GM12878 (cell line): ENCODE results near the gene ATF7. TPM values are rescaled to one million over a fixed set of nuclear protein-coding genes. Genes with fewer than 3 reads are reported as not detected.

Source experiments
- ATAC-seq: fragments of 200-7000 bp; cut with Tn5 transposase; 3 replicates; pipeline ENCODE4 v1.9.1; 2020; ENCODE audit warnings: mild to moderate bottlenecking, moderate library complexity
- BruUV-seq: library from RNA; stranded (reverse); fragments of 400-500 nt; replicated peaks from 2 replicates; lab custom pipeline; 2021; lab: Mats Ljungman, UMichigan
- CTCF ChIA-PET: fragments of 300-600 bp; sonication (Branson Sonifier 250); formaldehyde crosslinking; extraction: SDS; loops from one replicate; lab custom pipeline; 2021; ENCODE audit warnings: inconsistent platforms; lab: Yijun Ruan, JAX
- POLR2A ChIA-PET: fragments of 350-600 bp; formaldehyde crosslinking; extraction: SDS; loops from one replicate; lab custom pipeline; 2021; ENCODE audit warnings: inconsistent platforms; lab: Charles Lee
- RAD21 ChIA-PET: fragments of 300-600 bp; sonication (Branson Sonifier 250); formaldehyde crosslinking; loops from one replicate; lab custom pipeline; 2023; ENCODE audit warnings: antibody characterized with exemption; ENCODE audit not compliant: unreplicated experiment; lab: Charles Lee
- SMC1A ChIA-PET: fragments of 300-600 bp; sonication (Branson Sonifier 250); formaldehyde crosslinking; loops from one replicate; lab custom pipeline; 2023; ENCODE audit not compliant: unreplicated experiment, uncharacterized antibody; lab: Charles Lee
- DNase-seq: peaks from one replicate; pipeline ENCODE4 v3.0.0-alpha.2; 2011; ENCODE audit warnings: low read depth, low spot score
- FAIRE-seq: peaks from 3 replicates; lab custom pipeline; 2011; peaks lifted over from hg19 to GRCh38; lab: Jason Lieb, UNC
- H2AFZ ChIP-seq: 2 replicates; pipeline ENCODE4 v1.6.0; 2011; ENCODE audit warnings: low read depth, low read length, control low read depth; ENCODE audit not compliant: control insufficient read depth
- H3K27ac ChIP-seq: 2 replicates; pipeline ENCODE4 v1.5.1; 2011; ENCODE audit warnings: control low read depth; ENCODE audit not compliant: control insufficient read depth, insufficient read depth
- H3K27me3 ChIP-seq, 2 experiments: replicated peaks in 1 of 2; 2 replicates each; pipeline versions ENCODE4 v1.6.0 to v1.6.1; 2011; ENCODE audit warnings: low read length in 1 of 2; ENCODE audit not compliant: control insufficient read depth in 2 of 2, insufficient read depth in 2 of 2
- H3K36me3 ChIP-seq, 2 experiments: 2 replicates each; pipeline ENCODE4 v1.5.1; 2011; ENCODE audit warnings: low read length in 1 of 2; ENCODE audit not compliant: control insufficient read depth in 2 of 2, insufficient read depth in 2 of 2
- H3K4me1 ChIP-seq: 2 replicates; pipeline ENCODE4 v1.6.1; 2011; ENCODE audit warnings: mild to moderate bottlenecking, low read length, moderate library complexity, mixed read lengths; ENCODE audit not compliant: control insufficient read depth, insufficient read depth
- H3K4me2 ChIP-seq: 2 replicates; pipeline ENCODE4 v1.6.0; 2011; ENCODE audit warnings: control low read depth; ENCODE audit not compliant: control insufficient read depth, insufficient read depth
- H3K4me3 ChIP-seq: fragments of 200-600 bp; sonication (generic); 2 replicates; pipeline ENCODE4 v1.5.1; 2016
- H3K79me2 ChIP-seq: 2 replicates; pipeline ENCODE4 v1.6.0; 2011; ENCODE audit warnings: low read length; ENCODE audit not compliant: control insufficient read depth, insufficient read depth
- H3K9ac ChIP-seq: 2 replicates; pipeline ENCODE4 v1.8.0; 2011; ENCODE audit warnings: low read length, control low read depth, mixed read lengths; ENCODE audit not compliant: control insufficient read depth, insufficient read depth
- H3K9me3 ChIP-seq: replicated peaks from 3 replicates; pipeline ENCODE4 v1.5.1; 2011; ENCODE audit warnings: mild to moderate bottlenecking, low read length; ENCODE audit not compliant: control insufficient read depth, insufficient read depth
- H4K20me1 ChIP-seq: 2 replicates; pipeline ENCODE4 v1.6.0; 2011; ENCODE audit not compliant: control insufficient read depth, insufficient read depth
- EED ChIP-seq: sonication (generic); IDR thresholded peaks from 2 replicates; pipeline ENCODE4 v1.6.1; 2016; ENCODE audit warnings: antibody characterized with exemption, low read depth
- EP300 ChIP-seq, 2 experiments: fragments of 150-350 bp in 1 of 2; IDR thresholded peaks; 2 replicates each; pipeline ENCODE4 v1.6.1; 2011 to 2012; ENCODE audit warnings: low read depth in 2 of 2, low read length in 2 of 2, borderline replicate concordance in 1 of 2, improper control_type of control experiment in 1 of 2, inconsistent platforms in 1 of 2; ENCODE audit not compliant: control insufficient read depth in 1 of 2
- IRF4 ChIP-seq: IDR thresholded peaks from 2 replicates; pipeline ENCODE4 v1.6.1; 2011; ENCODE audit warnings: low read depth, low read length
- JUNB ChIP-seq: IDR thresholded peaks from 2 replicates; pipeline ENCODE4 v1.6.1; 2016; ENCODE audit warnings: antibody characterized with exemption, mild to moderate bottlenecking
- NRF1 ChIP-seq: conservative IDR thresholded peaks from 2 replicates; pipeline ENCODE4 v1.6.1; 2011; ENCODE audit warnings: mild to moderate bottlenecking, low read depth, low read length, improper control_type of control experiment
- SUPT20H ChIP-seq: IDR thresholded peaks from 2 replicates; pipeline ENCODE4 v1.6.1; 2011; ENCODE audit warnings: low read depth, mild to moderate bottlenecking, low read length, moderate library complexity, borderline replicate concordance; ENCODE audit not compliant: control insufficient read depth
- TCF7 ChIP-seq: IDR thresholded peaks from 2 replicates; pipeline ENCODE4 v1.6.1; 2014; ENCODE audit warnings: antibody characterized with exemption, borderline replicate concordance
- WRNIP1 ChIP-seq: IDR thresholded peaks from 2 replicates; pipeline ENCODE4 v1.6.1; 2011; ENCODE audit warnings: low read depth, low read length, improper control_type of control experiment, borderline replicate concordance
- ZNF24 ChIP-seq: fragments of 450-650 bp; IDR thresholded peaks from 2 replicates; pipeline ENCODE4 v1.6.1; 2017; ENCODE audit warnings: antibody characterized with exemption, mild to moderate bottlenecking
- WGBS: methylation state at CpG from one replicate; pipeline ENCODE4 v1.1.6; 2016; ENCODE audit warnings: low lambda C conversion rate; ENCODE audit not compliant: insufficient replicate concordance, insufficient coverage; ENCODE audit errors: missing lambda C conversion rate; 5-methylcytosine and 5-hydroxymethylcytosine counted together
- in situ Hi-C: fragments of 300-500 bp; cut with MboI; formaldehyde crosslinking; loops from 9 replicates; pipeline ENCODE4 v1.14.3; 2018; ENCODE audit warnings: mixed read lengths
- intact Hi-C: fragments of 100-400 bp; cut with micrococcal nuclease; formaldehyde crosslinking; loops from one replicate; pipeline ENCODE4 v1.14.2; 2022; ENCODE audit not compliant: unreplicated experiment
- polyA plus RNA-seq, 11 experiments: library from polyadenylated mRNA; depleted of rRNA in 4 of 11; unstranded in 6 of 11; stranded (reverse) in 5 of 11; fragments of >200 nt; fragmentation: Nextera tagmentation in 4 of 11; fragmentation: Illumina TruSeq in 1 of 11; extraction: Ambion mirVana in 4 of 11; extraction: Trizol in 1 of 11; gene quantifications; 1 replicate in 1 of 11; 2 replicates in 10 of 11; pipeline versions ENCODE4 v1.2.1 to v1.2.3, GENCODE V29; 2011 to 2016; ENCODE audit warnings: inconsistent platforms in 2 of 11, missing spikeins in 2 of 11, low read depth in 1 of 11
- total RNA-seq, 4 experiments: library from RNA; depleted of rRNA in 3 of 4; stranded (reverse); fragments of >200 nt in 3 of 4; fragmentation: Illumina TruSeq in 1 of 4; extraction: Trizol in 1 of 4; gene quantifications; 2 replicates each; pipeline versions ENCODE4 v1.2.1 to v1.2.3, GENCODE V29; 2013 to 2021
- TF ChIP-seq, protein P1 (sequence below): fragments of 450-650 bp; IDR thresholded peaks from 2 replicates; pipeline ENCODE4 v1.6.1; 2017; ENCODE audit warnings: antibody characterized with exemption, mild to moderate bottlenecking, moderate library complexity

The ATF7 gene
- total and polyA plus RNA-seq, 10 of the 15 experiments (the other 5 are each of a cell fraction or from before 2014, with no cell fraction given): 9.1 to 30.7 (median 21.8) TPM

DNA sequence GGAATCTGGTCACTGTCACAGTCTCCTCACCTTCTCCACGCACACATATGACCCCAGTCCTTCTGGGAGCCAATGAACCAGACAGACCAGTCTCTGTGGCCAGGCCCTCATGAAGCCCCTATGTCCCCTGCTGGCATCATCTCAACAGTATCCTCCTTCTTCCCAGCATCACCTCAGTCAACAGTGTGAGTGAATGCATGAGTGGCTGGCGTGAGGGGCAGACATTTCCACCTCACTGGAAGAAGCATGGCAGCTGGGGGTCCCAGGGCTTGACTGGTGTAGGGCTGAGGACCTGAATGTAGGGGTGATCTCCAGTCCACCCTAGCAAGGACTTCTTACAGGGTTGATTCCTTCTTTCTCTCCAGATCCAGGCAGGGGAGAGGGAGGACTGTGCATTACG, 128.7 kb downstream of the ATF7 start:
- CTCF ChIA-PET: interaction anchor here (0.8 to 1.7 kb wide), 3 partner anchors 11 to 145 kb away, joined by 3 to 5 read pairs (median 3); no protein-coding TSS in a partner anchor
- Histone ChIP-seq H3K4me3 (no peak overlapping the region), H3K4me2 (no peak overlapping the region; the same call in 1 of the 2 replicates), H3K4me1 (peaks cover 23% of the 10 kb centered on the region), H3K27ac (no peak overlapping the region), H3K27me3 (no peaks in the 10 kb centered on the region), H3K36me3 (no peaks in the 10 kb centered on the region), H3K9ac (no peak overlapping the region), H4K20me1 (no peaks in the 10 kb centered on the region), H3K9me3 (no peaks in the 10 kb centered on the region), H3K79me2 (peaks cover 11% of the 10 kb centered on the region), H2AFZ (no peak overlapping the region)
- ATAC-seq (no peak), FAIRE-seq (no peak), DNase-seq (no peak)
- WGBS: 39% methylated on average over 3 of the region's 3 CpGs
- TF ChIP-seq WRNIP1 (no peak), TCF7 (no peak), SUPT20H (no peak), EP300 (IDR thresholded peaks at IDR 0.05; ENCODE audit: borderline replicate concordance in 1 of 2, control insufficient read depth in 1 of 2, low read depth in 2 of 2, low read length in 2 of 2) (no peak), NRF1 (no peak), EED (no peak), IRF4 (no peak), ZNF24 (no peak), JUNB (no peak)
- TF ChIP-seq, protein P1, sequence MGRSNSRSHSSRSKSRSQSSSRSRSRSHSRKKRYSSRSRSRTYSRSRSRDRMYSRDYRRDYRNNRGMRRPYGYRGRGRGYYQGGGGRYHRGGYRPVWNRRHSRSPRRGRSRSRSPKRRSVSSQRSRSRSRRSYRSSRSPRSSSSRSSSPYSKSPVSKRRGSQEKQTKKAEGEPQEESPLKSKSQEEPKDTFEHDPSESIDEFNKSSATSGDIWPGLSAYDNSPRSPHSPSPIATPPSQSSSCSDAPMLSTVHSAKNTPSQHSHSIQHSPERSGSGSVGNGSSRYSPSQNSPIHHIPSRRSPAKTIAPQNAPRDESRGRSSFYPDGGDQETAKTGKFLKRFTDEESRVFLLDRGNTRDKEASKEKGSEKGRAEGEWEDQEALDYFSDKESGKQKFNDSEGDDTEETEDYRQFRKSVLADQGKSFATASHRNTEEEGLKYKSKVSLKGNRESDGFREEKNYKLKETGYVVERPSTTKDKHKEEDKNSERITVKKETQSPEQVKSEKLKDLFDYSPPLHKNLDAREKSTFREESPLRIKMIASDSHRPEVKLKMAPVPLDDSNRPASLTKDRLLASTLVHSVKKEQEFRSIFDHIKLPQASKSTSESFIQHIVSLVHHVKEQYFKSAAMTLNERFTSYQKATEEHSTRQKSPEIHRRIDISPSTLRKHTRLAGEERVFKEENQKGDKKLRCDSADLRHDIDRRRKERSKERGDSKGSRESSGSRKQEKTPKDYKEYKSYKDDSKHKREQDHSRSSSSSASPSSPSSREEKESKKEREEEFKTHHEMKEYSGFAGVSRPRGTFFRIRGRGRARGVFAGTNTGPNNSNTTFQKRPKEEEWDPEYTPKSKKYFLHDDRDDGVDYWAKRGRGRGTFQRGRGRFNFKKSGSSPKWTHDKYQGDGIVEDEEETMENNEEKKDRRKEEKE: no peak
- POLR2A ChIA-PET: interaction anchor here (1.0 to 1.4 kb wide), 3 partner anchors 14 to 116 kb away, joined by 3 to 4 read pairs (median 3); no protein-coding TSS in a partner anchor
- RAD21 ChIA-PET: no interaction called here
- intact Hi-C loops (no loop called here), in situ Hi-C loops (no loop called here)
- no TSS peak for BruUV-seq
- SMC1A ChIA-PET: interaction anchor here (1.3 to 2.6 kb wide), 3 partner anchors 12 to 176 kb away, joined by 3 to 11 read pairs (median 5); partner anchors contain the start of gene AAAS
